ENCODE results near the gene LHFPL2.
"Not testable (repeated sequence)": the region's sequence is repeated elsewhere in the genome, so short reads cannot be mapped to it uniquely, and the experiment has no call there.

Gene LHFPL2

GRCh38 chr5:78648359-78649210 is at the start of gene LHFPL2:
TSS of gene LHFPL2 (minus strand) at chr5:78648772. CDS start at chr5:78510213, 138,559 bp downstream.
- H3K4me1 ChIP-seq (ENCODE audit: insufficient read depth, low read length) = peaks cover 35% of the 10 kb centered on the region
- no peaks in the 10 kb centered on the region for H3K27me3 ChIP-seq (ENCODE audit: control insufficient read depth in 1 of 2, insufficient read depth in 2 of 2, low read length in 2 of 2)

GRCh38 chr5:78696637-78697036 is 48.1 kb upstream of the LHFPL2 start:
- H3K36me3 ChIP-seq (ENCODE audit: insufficient read depth, low read length) = no peaks in the 10 kb centered on the region
- H3K4me3 ChIP-seq (ENCODE audit: low read depth in 1 of 2, low read length in 2 of 2) = no peak overlapping the region
- H3K27ac ChIP-seq (ENCODE audit: low read depth, low read length) = no peak overlapping the region

More at GRCh38 chr5:78648359-78649210, at the start of gene LHFPL2:
- Histone ChIP-seq H3K36me3 (ENCODE audit: insufficient read depth, low read length) (no peaks in the 10 kb centered on the region), H3K9ac (ENCODE audit: low read length) (peak within 1 kb of the TSS; percentile 78), H3K27ac (ENCODE audit: low read depth, low read length) (peak within 1 kb of the TSS; percentile 94), H3K9me3 (ENCODE audit: low read length) (no peaks in the 10 kb centered on the region), H3K4me3 (ENCODE audit: low read depth in 1 of 2, low read length in 2 of 2) (peak within 1 kb of the TSS; percentile 70 to 74)

GRCh38 chr5:78696052-78696451 is 47.5 kb upstream of the LHFPL2 start:
- H3K4me3 ChIP-seq (ENCODE audit: low read depth in 1 of 2, low read length in 2 of 2); H3K36me3 ChIP-seq (ENCODE audit: insufficient read depth, low read length); H3K27me3 ChIP-seq (ENCODE audit: control insufficient read depth in 1 of 2, insufficient read depth in 2 of 2, low read length in 2 of 2); H3K9me3 ChIP-seq (ENCODE audit: low read length); H3K27ac ChIP-seq (ENCODE audit: low read depth, low read length); H3K4me1 ChIP-seq (ENCODE audit: insufficient read depth, low read length); H3K9ac ChIP-seq (ENCODE audit: low read length): not testable (repeated sequence)

More at GRCh38 chr5:78696637-78697036, 48.1 kb upstream of the LHFPL2 start:
- H3K4me1 ChIP-seq (ENCODE audit: insufficient read depth, low read length) = peaks cover 6% of the 10 kb centered on the region
- no peaks in the 10 kb centered on the region for H3K27me3 ChIP-seq (ENCODE audit: control insufficient read depth in 1 of 2, insufficient read depth in 2 of 2, low read length in 2 of 2)
- no peaks in the 10 kb centered on the region for H3K9me3 ChIP-seq (ENCODE audit: low read length)
- no peak overlapping the region for H3K9ac ChIP-seq (ENCODE audit: low read length)

GRCh38 chr5:78693339-78693738 is 44.8 kb upstream of the LHFPL2 start:
- Histone ChIP-seq H3K9me3 (ENCODE audit: low read length) (no peaks in the 10 kb centered on the region), H3K9ac (ENCODE audit: low read length) (no peak overlapping the region), H3K27me3 (ENCODE audit: control insufficient read depth in 1 of 2, insufficient read depth in 2 of 2, low read length in 2 of 2) (no peaks in the 10 kb centered on the region), H3K4me1 (ENCODE audit: insufficient read depth, low read length) (peaks cover 1% of the 10 kb centered on the region), H3K36me3 (ENCODE audit: insufficient read depth, low read length) (no peaks in the 10 kb centered on the region), H3K27ac (ENCODE audit: low read depth, low read length) (no peak overlapping the region), H3K4me3 (ENCODE audit: low read depth in 1 of 2, low read length in 2 of 2) (no peak overlapping the region)

GRCh38 chr5:78691084-78691960 is 42.8 kb upstream of the LHFPL2 start:
- H3K4me1 ChIP-seq (ENCODE audit: insufficient read depth, low read length) = no peaks in the 10 kb centered on the region
- no peak overlapping the region for H3K4me3 ChIP-seq (ENCODE audit: low read depth in 1 of 2, low read length in 2 of 2)
- no peak overlapping the region for H3K9ac ChIP-seq (ENCODE audit: low read length)
- no peaks in the 10 kb centered on the region for H3K27me3 ChIP-seq (ENCODE audit: control insufficient read depth in 1 of 2, insufficient read depth in 2 of 2, low read length in 2 of 2)
- H3K27ac ChIP-seq (ENCODE audit: low read depth, low read length) = no peak overlapping the region
- no peaks in the 10 kb centered on the region for H3K9me3 ChIP-seq (ENCODE audit: low read length)
- H3K36me3 ChIP-seq (ENCODE audit: insufficient read depth, low read length) = no peaks in the 10 kb centered on the region

- Histone ChIP-seq H3K27me3 (ENCODE audit: control insufficient read depth in 1 of 2, insufficient read depth in 2 of 2, low read length in 2 of 2) (no peaks in the 10 kb centered on the region), H3K9me3 (ENCODE audit: low read length) (no peaks in the 10 kb centered on the region), H3K27ac (ENCODE audit: low read depth, low read length) (no peak overlapping the region), H3K9ac (ENCODE audit: low read length) (no peak overlapping the region), H3K4me1 (ENCODE audit: insufficient read depth, low read length) (no peaks in the 10 kb centered on the region), H3K36me3 (ENCODE audit: insufficient read depth, low read length) (no peaks in the 10 kb centered on the region), H3K4me3 (ENCODE audit: low read depth in 1 of 2, low read length in 2 of 2) (no peak overlapping the region)
These were observed 41.8 kb upstream of the LHFPL2 start for GRCh38 chr5:78690253-78690972.

GRCh38 chr5:78689540-78690252 is 41.1 kb upstream of the LHFPL2 start:
- H3K4me3 ChIP-seq (ENCODE audit: low read depth in 1 of 2, low read length in 2 of 2) = no peak overlapping the region
- no peaks in the 10 kb centered on the region for H3K4me1 ChIP-seq (ENCODE audit: insufficient read depth, low read length)
- no peaks in the 10 kb centered on the region for H3K36me3 ChIP-seq (ENCODE audit: insufficient read depth, low read length)
- H3K27me3 ChIP-seq (ENCODE audit: control insufficient read depth in 1 of 2, insufficient read depth in 2 of 2, low read length in 2 of 2) = no peaks in the 10 kb centered on the region
- H3K27ac ChIP-seq (ENCODE audit: low read depth, low read length) = no peak overlapping the region
- H3K9me3 ChIP-seq (ENCODE audit: low read length) = no peaks in the 10 kb centered on the region
- no peak overlapping the region for H3K9ac ChIP-seq (ENCODE audit: low read length)

- H3K4me1 ChIP-seq (ENCODE audit: insufficient read depth, low read length); H3K9me3 ChIP-seq (ENCODE audit: low read length); H3K4me3 ChIP-seq (ENCODE audit: low read depth in 1 of 2, low read length in 2 of 2); H3K9ac ChIP-seq (ENCODE audit: low read length); H3K27ac ChIP-seq (ENCODE audit: low read depth, low read length); H3K36me3 ChIP-seq (ENCODE audit: insufficient read depth, low read length); H3K27me3 ChIP-seq (ENCODE audit: control insufficient read depth in 1 of 2, insufficient read depth in 2 of 2, low read length in 2 of 2): not testable (repeated sequence)
These were observed 38.9 kb upstream of the LHFPL2 start for GRCh38 chr5:78687514-78687913.

- H3K36me3 ChIP-seq (ENCODE audit: insufficient read depth, low read length); H3K4me3 ChIP-seq (ENCODE audit: low read depth in 1 of 2, low read length in 2 of 2); H3K9me3 ChIP-seq (ENCODE audit: low read length); H3K9ac ChIP-seq (ENCODE audit: low read length); H3K27me3 ChIP-seq (ENCODE audit: control insufficient read depth in 1 of 2, insufficient read depth in 2 of 2, low read length in 2 of 2); H3K27ac ChIP-seq (ENCODE audit: low read depth, low read length); H3K4me1 ChIP-seq (ENCODE audit: insufficient read depth, low read length): not testable (repeated sequence)
These were observed 35.3 kb upstream of the LHFPL2 start for GRCh38 chr5:78683905-78684304.

- no peaks in the 10 kb centered on the region for H3K9me3 ChIP-seq (ENCODE audit: low read length)
- no peak overlapping the region for H3K4me3 ChIP-seq (ENCODE audit: low read depth in 1 of 2, low read length in 2 of 2)
- H3K4me1 ChIP-seq (ENCODE audit: insufficient read depth, low read length) = peaks cover 7% of the 10 kb centered on the region
- no peaks in the 10 kb centered on the region for H3K27me3 ChIP-seq (ENCODE audit: control insufficient read depth in 1 of 2, insufficient read depth in 2 of 2, low read length in 2 of 2)
- H3K27ac ChIP-seq (ENCODE audit: low read depth, low read length) = no peak overlapping the region
- H3K9ac ChIP-seq (ENCODE audit: low read length) = no peak overlapping the region
- H3K36me3 ChIP-seq (ENCODE audit: insufficient read depth, low read length) = no peaks in the 10 kb centered on the region
These were observed 31.3 kb upstream of the LHFPL2 start for GRCh38 chr5:78679905-78680304.

All from muscle layer of colon (tissue), 2 donors.